ENCODE measurements around the gene C22orf39. TPM values are rescaled to one million over a fixed set of nuclear protein-coding genes. Genes with fewer than 3 reads are reported as not detected.

C22orf39 gene
- total RNA-seq, 1 donor from 2014 or later = 42.3 TPM

GRCh38 chr22:19419086-19419463 is 28.4 kb downstream of the C22orf39 start:
- Histone ChIP-seq H3K4me3 (ENCODE audit: low read depth, low read length) (no peak overlapping the region), H3K27me3 (ENCODE audit: control insufficient read depth, insufficient read depth, low read length) (no peaks in the 10 kb centered on the region), H3K36me3 (ENCODE audit: control insufficient read depth, insufficient read depth, low read length) (no peaks in the 10 kb centered on the region)
- TF ChIP-seq CTCF (IDR thresholded peaks at IDR 0.05; ENCODE audit: insufficient read depth, low read length, poor library complexity, severe bottlenecking) = no peak
- DNase-seq (ENCODE audit: low read depth) = no peak

- TF ChIP-seq CTCF (IDR thresholded peaks at IDR 0.05; ENCODE audit: insufficient read depth, low read length, poor library complexity, severe bottlenecking) = no peak
- H3K4me3 ChIP-seq (ENCODE audit: low read depth, low read length) = no peak overlapping the region
- peaks cover under 1% of the 10 kb centered on the region for H3K36me3 ChIP-seq (ENCODE audit: control insufficient read depth, insufficient read depth, low read length)
- no peaks in the 10 kb centered on the region for H3K27me3 ChIP-seq (ENCODE audit: control insufficient read depth, insufficient read depth, low read length)
- no peak for DNase-seq (ENCODE audit: low read depth)
Observed at GRCh38 chr22:19412923-19413322, 34.6 kb downstream of the C22orf39 start.

- H3K27me3 ChIP-seq (ENCODE audit: control insufficient read depth, insufficient read depth, low read length) = no peaks in the 10 kb centered on the region
- H3K4me3 ChIP-seq (ENCODE audit: low read depth, low read length) = no peak overlapping the region
- peaks cover 1% of the 10 kb centered on the region for H3K36me3 ChIP-seq (ENCODE audit: control insufficient read depth, insufficient read depth, low read length)
- TF ChIP-seq CTCF (IDR thresholded peaks at IDR 0.05; ENCODE audit: insufficient read depth, low read length, poor library complexity, severe bottlenecking) = no peak
- no peak for DNase-seq (ENCODE audit: low read depth)
Observed at GRCh38 chr22:19412478-19412877, 35.0 kb downstream of the C22orf39 start.

- DNase-seq (ENCODE audit: low read depth) = no peak
- H3K36me3 ChIP-seq (ENCODE audit: control insufficient read depth, insufficient read depth, low read length) = peaks cover 3% of the 10 kb centered on the region
- no peak for TF ChIP-seq CTCF (IDR thresholded peaks at IDR 0.05; ENCODE audit: insufficient read depth, low read length, poor library complexity, severe bottlenecking)
- H3K27me3 ChIP-seq (ENCODE audit: control insufficient read depth, insufficient read depth, low read length) = no peaks in the 10 kb centered on the region
- no peak overlapping the region for H3K4me3 ChIP-seq (ENCODE audit: low read depth, low read length)
Observed at GRCh38 chr22:19411690-19412045, 35.8 kb downstream of the C22orf39 start.

GRCh38 chr22:19410941-19411689 is 36.4 kb downstream of the C22orf39 start:
- TF ChIP-seq CTCF (IDR thresholded peaks at IDR 0.05; ENCODE audit: insufficient read depth, low read length, poor library complexity, severe bottlenecking) = no peak
- H3K36me3 ChIP-seq (ENCODE audit: control insufficient read depth, insufficient read depth, low read length) = peaks cover 3% of the 10 kb centered on the region
- no peaks in the 10 kb centered on the region for H3K27me3 ChIP-seq (ENCODE audit: control insufficient read depth, insufficient read depth, low read length)
- H3K4me3 ChIP-seq (ENCODE audit: low read depth, low read length) = no peak overlapping the region
- no peak for DNase-seq (ENCODE audit: low read depth)
